Mucosa of rectum (tissue), 2 donors: ENCODE results near the gene MEGF10.
"Not testable (repeated sequence)": the region's sequence is repeated elsewhere in the genome, so short reads cannot be mapped to it uniquely, and the experiment has no call there.

ENCODE experiments used
- H3K27ac ChIP-seq, 2 donors: one replicate each; pipeline ENCODE4 v1.7.0; 2013; ENCODE audit warnings: inconsistent platforms in 2 of 2, low read depth in 2 of 2, low read length in 2 of 2
- H3K27me3 ChIP-seq, 2 donors: one replicate each; pipeline ENCODE4 v1.7.0; 2013; ENCODE audit warnings: low read length in 2 of 2; ENCODE audit not compliant: control insufficient read depth in 2 of 2, insufficient read depth in 2 of 2
- H3K36me3 ChIP-seq, 2 donors: one replicate each; pipeline ENCODE4 v1.7.0; 2013; ENCODE audit warnings: low read length in 2 of 2; ENCODE audit not compliant: control insufficient read depth in 2 of 2, insufficient read depth in 2 of 2
- H3K4me1 ChIP-seq, 2 donors: one replicate each; pipeline ENCODE4 v1.7.0; 2013; ENCODE audit warnings: low read length in 2 of 2, mild to moderate bottlenecking in 1 of 2; ENCODE audit not compliant: control insufficient read depth in 2 of 2, insufficient read depth in 2 of 2
- H3K4me3 ChIP-seq, 2 donors: one replicate each; pipeline ENCODE4 v1.7.0; 2013; ENCODE audit warnings: low read length in 2 of 2
- H3K9ac ChIP-seq, 2 donors: one replicate each; pipeline ENCODE4 v1.7.0; 2013; ENCODE audit warnings: low read length in 2 of 2, low read depth in 1 of 2, mild to moderate bottlenecking in 1 of 2
- H3K9me3 ChIP-seq, 2 donors: one replicate each; pipeline ENCODE4 v1.7.0; 2013; ENCODE audit warnings: low read length in 2 of 2; ENCODE audit not compliant: control insufficient read depth in 2 of 2
- donor health status: healthy.
- donor health status: Normal muscosa, but diverticular disease.

Gene MEGF10

GRCh38 chr5:127280491-127281220 lies 9.9 kb upstream of the MEGF10 start:
- Histone ChIP-seq H3K36me3 (no peaks in the 10 kb centered on the region), H3K9me3 (no peaks in the 10 kb centered on the region), H3K4me1 (no peaks in the 10 kb centered on the region), H3K27ac (no peak overlapping the region), H3K4me3 (no peak overlapping the region), H3K27me3 (peaks cover 0 to 2% of the 10 kb centered on the region in 2 donors), H3K9ac (no peak overlapping the region)

- Histone ChIP-seq H3K4me1 (no peaks in the 10 kb centered on the region), H3K27ac (no peak overlapping the region), H3K9ac (no peak overlapping the region), H3K9me3 (no peaks in the 10 kb centered on the region), H3K4me3 (no peak overlapping the region), H3K36me3 (no peaks in the 10 kb centered on the region), H3K27me3 (peaks cover 0 to 2% of the 10 kb centered on the region in 2 donors)
These were observed 9.0 kb upstream of the MEGF10 start for GRCh38 chr5:127281609-127282008.

GRCh38 chr5:127288676-127289075 lies 1.9 kb upstream of the MEGF10 start:
- H3K36me3 ChIP-seq: no peaks in the 10 kb centered on the region
- no peak overlapping the region for H3K27ac ChIP-seq
- H3K4me1 ChIP-seq: peaks cover 2 to 7% of the 10 kb centered on the region in 2 donors
- H3K9ac ChIP-seq: no peak overlapping the region
- no peak overlapping the region for H3K4me3 ChIP-seq
- H3K27me3 ChIP-seq: peaks cover 8 to 26% of the 10 kb centered on the region in 2 donors
- H3K9me3 ChIP-seq: peaks cover 0 to 1% of the 10 kb centered on the region in 2 donors

GRCh38 chr5:127290946-127291693 lies 524 bp downstream of the MEGF10 start:
- Histone ChIP-seq H3K36me3 (no peaks in the 10 kb centered on the region), H3K4me1 (peaks cover 2 to 7% of the 10 kb centered on the region in 2 donors), H3K27ac (no peak overlapping the region), H3K4me3 (peak overlapping the region; percentile 49 to 72), H3K27me3 (peaks cover 8 to 26% of the 10 kb centered on the region in 2 donors), H3K9ac (no peak overlapping the region), H3K9me3 (peaks cover 0 to 1% of the 10 kb centered on the region in 2 donors)

- H3K27me3 ChIP-seq: peaks cover 8 to 26% of the 10 kb centered on the region in 2 donors
- peaks cover 2 to 7% of the 10 kb centered on the region in 2 donors for H3K4me1 ChIP-seq
- peaks cover 0 to 1% of the 10 kb centered on the region in 2 donors for H3K9me3 ChIP-seq
- no peak overlapping the region for H3K4me3 ChIP-seq
- no peaks in the 10 kb centered on the region for H3K36me3 ChIP-seq
- no peak overlapping the region for H3K27ac ChIP-seq
- H3K9ac ChIP-seq: no peak overlapping the region
These were observed 1.6 kb downstream of the MEGF10 start for GRCh38 chr5:127292030-127292735.

GRCh38 chr5:127293373-127293772 lies 2.8 kb downstream of the MEGF10 start:
- H3K9ac ChIP-seq: no peak overlapping the region
- no peak overlapping the region for H3K4me3 ChIP-seq
- peaks cover 0 to 1% of the 10 kb centered on the region in 2 donors for H3K9me3 ChIP-seq
- H3K27ac ChIP-seq: no peak overlapping the region
- H3K27me3 ChIP-seq: peaks cover 8 to 26% of the 10 kb centered on the region in 2 donors
- no peaks in the 10 kb centered on the region for H3K36me3 ChIP-seq
- peaks cover 2 to 7% of the 10 kb centered on the region in 2 donors for H3K4me1 ChIP-seq

- H3K4me3 ChIP-seq: no peak overlapping the region
- peaks cover 8 to 24% of the 10 kb centered on the region in 2 donors for H3K27me3 ChIP-seq
- H3K9me3 ChIP-seq: no peaks in the 10 kb centered on the region
- peaks cover 2 to 7% of the 10 kb centered on the region in 2 donors for H3K4me1 ChIP-seq
- no peak overlapping the region for H3K9ac ChIP-seq
- no peaks in the 10 kb centered on the region for H3K36me3 ChIP-seq
- H3K27ac ChIP-seq: no peak overlapping the region
These were observed 4.2 kb downstream of the MEGF10 start for GRCh38 chr5:127294829-127295228.

- Histone ChIP-seq H3K4me1 (peaks cover under 1 to 1% of the 10 kb centered on the region in 2 donors), H3K36me3 (no peaks in the 10 kb centered on the region), H3K9ac (no peak overlapping the region), H3K27ac (no peak overlapping the region), H3K9me3 (no peaks in the 10 kb centered on the region), H3K27me3 (peaks cover 8 to 19% of the 10 kb centered on the region in 2 donors), H3K4me3 (no peak overlapping the region)
These were observed 4.9 kb downstream of the MEGF10 start for GRCh38 chr5:127295454-127295853.

GRCh38 chr5:127296321-127296720 lies 5.7 kb downstream of the MEGF10 start:
- Histone ChIP-seq H3K4me1 (no peaks in the 10 kb centered on the region), H3K9me3 (no peaks in the 10 kb centered on the region), H3K27ac (no peak overlapping the region), H3K4me3 (no peak overlapping the region), H3K27me3 (peaks cover 4 to 12% of the 10 kb centered on the region in 2 donors), H3K36me3 (no peaks in the 10 kb centered on the region), H3K9ac (no peak overlapping the region)

- not testable (repeated sequence) for H3K36me3 ChIP-seq, H3K9ac ChIP-seq, H3K4me3 ChIP-seq, H3K27me3 ChIP-seq, H3K4me1 ChIP-seq, H3K9me3 ChIP-seq, H3K27ac ChIP-seq
These were observed 6.3 kb downstream of the MEGF10 start for GRCh38 chr5:127296894-127297293.
